HCT116 (cell line): ENCODE measurements around the gene RAD51C. TPM values are rescaled to one million over a fixed set of nuclear protein-coding genes. Genes with fewer than 3 reads are reported as not detected.

Experiments used
- ATAC-seq: fragments of 200-7000 bp; cut with Tn5 transposase; 2 replicates; pipeline ENCODE4 v1.9.1; 2020; ENCODE audit warnings: mild to moderate bottlenecking, moderate library complexity
- BruUV-seq: library from RNA; stranded (reverse); fragments of 400-500 nt; replicated peaks from 2 replicates; lab custom pipeline; 2021; lab: Mats Ljungman, UMichigan
- CTCF ChIA-PET: fragments of 300-600 bp; sonication (Branson Sonifier 250); formaldehyde crosslinking; loops from one replicate; lab custom pipeline; 2021; ENCODE audit warnings: antibody characterized with exemption; lab: Charles Lee
- POLR2A ChIA-PET: fragments of 300-600, 350-600 bp; sonication (Branson Sonifier 250); formaldehyde crosslinking; loops from one replicate; lab custom pipeline; 2021; ENCODE audit warnings: antibody characterized with exemption; lab: Charles Lee
- RAD21 ChIA-PET, 2 experiments: fragments of 300-600 bp; sonication (Branson Sonifier 250); formaldehyde crosslinking; loops; one replicate each; lab custom pipeline; 2023; ENCODE audit warnings: low total read pairs in 2 of 2; ENCODE audit not compliant: uncharacterized antibody in 2 of 2, unreplicated experiment in 2 of 2, low non-redundant PET in 1 of 2; lab: Charles Lee
- DNase-seq: peaks from one replicate; pipeline ENCODE4 v3.0.0-alpha.2; 2010; ENCODE audit warnings: low read depth, low spot score
- H2AFZ ChIP-seq: fragments of 200-600 bp; shearing (Covaris generic), sonication (generic); 2 replicates; pipeline ENCODE4 v1.6.1; 2017; ENCODE audit warnings: low read depth, mixed run types, mixed read lengths, antibody characterized with exemption, low read length; ENCODE audit not compliant: poor library complexity, severe bottlenecking
- H3K27ac ChIP-seq: 2 replicates; pipeline ENCODE4 v1.5.1; 2012; ENCODE audit warnings: low read depth, low read length
- H3K27me3 ChIP-seq: fragments of 200-600 bp; sonication (generic); 2 replicates; pipeline ENCODE4 v1.6.1; 2016; ENCODE audit warnings: mixed run types, low read length, mixed read lengths; ENCODE audit not compliant: insufficient read depth
- H3K36me3 ChIP-seq, 2 experiments: fragments of 200-500 bp in 1 of 2; fragments of 200-600 bp in 1 of 2; sonication (Bioruptor generic) in 1 of 2; sonication (generic) in 1 of 2; 2 replicates each; pipeline versions ENCODE4 v1.5.1 to v1.6.1; 2014 to 2016; ENCODE audit warnings: low read length in 2 of 2, inconsistent platforms in 1 of 2, mixed read lengths in 1 of 2, mixed run types in 1 of 2; ENCODE audit not compliant: insufficient read depth in 2 of 2, control insufficient read depth in 1 of 2
- H3K4me1 ChIP-seq, 2 experiments: fragments of 200-600 bp in 1 of 2; sonication (generic) in 1 of 2; 2 replicates each; pipeline versions ENCODE4 v1.5.1 to v1.6.1; 2012 to 2017; ENCODE audit warnings: low read length in 2 of 2, inconsistent platforms in 1 of 2, mild to moderate bottlenecking in 1 of 2, mixed read lengths in 1 of 2, mixed run types in 1 of 2, moderate library complexity in 1 of 2; ENCODE audit not compliant: insufficient read depth in 2 of 2, control insufficient read depth in 1 of 2
- H3K4me2 ChIP-seq: fragments of 200-600 bp; sonication (generic); 2 replicates; pipeline ENCODE4 v1.6.1; 2017; ENCODE audit warnings: mixed run types, low read length, mixed read lengths
- H3K4me3 ChIP-seq, 2 experiments: fragments of 200-600 bp in 1 of 2; sonication (generic) in 1 of 2; replicated peaks in 1 of 2; 2 replicates each; pipeline ENCODE4 v1.5.1; 2011 to 2016; ENCODE audit warnings: low read length in 2 of 2, control low read depth in 1 of 2, low read depth in 1 of 2, mild to moderate bottlenecking in 1 of 2, mixed read lengths in 1 of 2, mixed run types in 1 of 2
- H3K79me2 ChIP-seq: fragments of 200-600 bp; sonication (generic); 2 replicates; pipeline ENCODE4 v1.6.1; 2017; ENCODE audit warnings: mild to moderate bottlenecking, mixed run types, low read length, moderate library complexity, mixed read lengths; ENCODE audit not compliant: insufficient read depth
- H3K9ac ChIP-seq: fragments of 200-600 bp; sonication (generic); 2 replicates; pipeline ENCODE4 v1.6.1; 2016; ENCODE audit warnings: low read length, mixed read lengths
- H3K9me2 ChIP-seq: fragments of 200-600 bp; sonication (generic), shearing (Covaris generic); 2 replicates; pipeline ENCODE4 v1.6.1; 2017; ENCODE audit warnings: mixed run types, mild to moderate bottlenecking, moderate library complexity; ENCODE audit not compliant: insufficient read depth
- H3K9me3 ChIP-seq, 2 experiments: fragments of 200-500 bp in 1 of 2; fragments of 200-600 bp in 1 of 2; sonication (Bioruptor generic) in 1 of 2; sonication (generic) in 1 of 2; 2 replicates each; pipeline ENCODE4 v1.6.1; 2014 to 2017; ENCODE audit warnings: low read length in 2 of 2, mixed read lengths in 2 of 2, inconsistent platforms in 1 of 2, low read depth in 1 of 2, mild to moderate bottlenecking in 1 of 2, mixed run types in 1 of 2, moderate library complexity in 1 of 2; ENCODE audit not compliant: control insufficient read depth in 1 of 2, insufficient read depth in 1 of 2
- H4K20me1 ChIP-seq: fragments of 200-600 bp; sonication (generic), shearing (Covaris generic); 2 replicates; pipeline ENCODE4 v1.6.1; 2017; ENCODE audit warnings: mixed run types, mild to moderate bottlenecking, moderate library complexity; ENCODE audit not compliant: insufficient read depth
- CBX3 ChIP-seq: IDR thresholded peaks from 2 replicates; pipeline ENCODE4 v1.6.1; 2012; ENCODE audit warnings: low read depth
- EZH2 ChIP-seq: fragments of 200-600 bp; sonication (generic); IDR thresholded peaks from 2 replicates; pipeline ENCODE4 v1.6.1; 2017; ENCODE audit warnings: antibody characterized with exemption, mixed run types
- FOSL1 ChIP-seq: IDR thresholded peaks from 2 replicates; pipeline ENCODE4 v1.6.1; 2012; ENCODE audit warnings: low read depth
- intact Hi-C: fragments of 100-400 bp; cut with micrococcal nuclease; formaldehyde crosslinking; loops from 2 replicates; pipeline ENCODE4 v1.10.0; 2022
- total RNA-seq: library from RNA; stranded (reverse); gene quantifications from one replicate; pipeline ENCODE4 v1.2.1, GENCODE V29; 2021; ENCODE audit not compliant: unreplicated experiment
- TF ChIP-seq, protein P1 (sequence below): IDR thresholded peaks from 2 replicates; pipeline ENCODE4 v1.6.1; 2012
- TF ChIP-seq, protein P2 (sequence below): IDR thresholded peaks from 2 replicates; pipeline ENCODE4 v1.6.1; 2012; ENCODE audit warnings: low read depth
- TF ChIP-seq, protein P3 (sequence below): IDR thresholded peaks from 2 replicates; pipeline ENCODE4 v1.6.1; 2012

Gene RAD51C
- total RNA-seq, 1 experiment from 2014 or later: 94.9 TPM

DNA sequence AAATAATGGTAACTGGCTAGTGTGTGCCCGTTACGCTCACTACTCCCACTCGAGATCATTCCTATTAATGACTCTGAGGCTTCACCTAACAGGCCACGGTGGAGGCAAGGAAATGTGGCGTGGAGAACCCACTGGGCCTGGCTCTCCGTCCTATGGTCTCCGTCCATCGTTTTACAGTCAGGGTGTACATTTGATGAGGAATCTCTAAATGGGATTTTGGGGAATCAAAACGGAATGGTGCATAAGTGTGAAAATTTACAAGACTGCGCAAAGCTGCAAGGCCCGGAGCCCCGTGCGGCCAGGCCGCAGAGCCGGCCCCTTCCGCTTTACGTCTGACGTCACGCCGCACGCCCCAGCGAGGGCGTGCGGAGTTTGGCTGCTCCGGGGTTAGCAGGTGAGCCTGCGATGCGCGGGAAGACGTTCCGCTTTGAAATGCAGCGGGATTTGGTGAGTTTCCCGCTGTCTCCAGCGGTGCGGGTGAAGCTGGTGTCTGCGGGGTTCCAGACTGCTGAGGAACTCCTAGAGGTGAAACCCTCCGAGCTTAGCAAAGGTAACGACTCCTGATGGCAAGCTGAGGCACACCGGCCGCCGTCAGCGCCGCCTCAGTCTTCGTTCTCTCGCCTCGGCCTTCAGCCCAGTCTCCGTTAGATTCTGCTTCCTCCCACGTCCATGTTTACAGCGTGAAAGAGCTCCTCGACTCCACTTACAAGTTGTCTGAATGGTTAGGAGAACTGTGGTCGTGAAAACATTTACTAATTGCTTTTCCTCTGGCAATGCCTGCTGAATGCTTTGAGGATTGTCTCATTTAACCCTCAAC lies at the start of gene RAD51C (continued):
- TF ChIP-seq CBX3 (peak; percentile 79; the same call in 1 of the 2 replicates), FOSL1 (no peak), EZH2 (no peak)
- TF ChIP-seq, protein P1, sequence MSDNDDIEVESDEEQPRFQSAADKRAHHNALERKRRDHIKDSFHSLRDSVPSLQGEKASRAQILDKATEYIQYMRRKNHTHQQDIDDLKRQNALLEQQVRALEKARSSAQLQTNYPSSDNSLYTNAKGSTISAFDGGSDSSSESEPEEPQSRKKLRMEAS: peak; percentile 98

DNA sequence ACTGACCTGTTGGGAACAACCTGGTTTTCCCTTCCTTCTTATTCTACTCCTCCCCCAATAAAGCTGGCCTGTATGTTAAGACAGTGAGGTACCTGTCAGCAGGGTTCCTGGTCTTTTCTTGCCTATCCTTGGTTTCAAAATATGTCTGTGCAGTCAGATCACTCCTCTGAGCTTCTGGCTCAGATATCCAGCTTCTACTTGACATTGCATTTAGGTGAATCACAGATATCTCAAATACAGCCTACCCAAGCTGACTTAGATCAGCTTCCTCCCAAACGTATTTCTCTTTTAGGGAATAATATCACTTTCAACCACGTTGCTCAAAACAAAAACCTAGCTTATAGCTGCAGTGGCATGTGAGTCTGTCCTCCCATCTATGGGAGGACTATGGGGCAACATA lies 49.3 kb upstream of the RAD51C start:
- peak overlapping the region; percentile 15 for H3K4me2 ChIP-seq
- H4K20me1 ChIP-seq: no peaks in the 10 kb centered on the region
- H2AFZ ChIP-seq: peak overlapping the region; percentile 57
- no peak overlapping the region for H3K27ac ChIP-seq
- no peak overlapping the region for H3K9ac ChIP-seq
- intact Hi-C loops: no loop called here
- H3K9me3 ChIP-seq: no peaks in the 10 kb centered on the region
- H3K27me3 ChIP-seq: no peaks in the 10 kb centered on the region
- ATAC-seq: no peak
- RAD21 ChIA-PET: no interaction called here
- CTCF ChIA-PET: no interaction called here
- no TSS peak for BruUV-seq
- H3K9me2 ChIP-seq: no peaks in the 10 kb centered on the region
- POLR2A ChIA-PET: interaction anchor here (0.9 to 10.2 kb wide), 4 partner anchors 12 to 36 kb away, joined by 3 to 238 read pairs (median 12); no protein-coding TSS in a partner anchor
- H3K36me3 ChIP-seq: no peaks in the 10 kb centered on the region
- TF ChIP-seq EZH2: no peak
- TF ChIP-seq, protein P2, sequence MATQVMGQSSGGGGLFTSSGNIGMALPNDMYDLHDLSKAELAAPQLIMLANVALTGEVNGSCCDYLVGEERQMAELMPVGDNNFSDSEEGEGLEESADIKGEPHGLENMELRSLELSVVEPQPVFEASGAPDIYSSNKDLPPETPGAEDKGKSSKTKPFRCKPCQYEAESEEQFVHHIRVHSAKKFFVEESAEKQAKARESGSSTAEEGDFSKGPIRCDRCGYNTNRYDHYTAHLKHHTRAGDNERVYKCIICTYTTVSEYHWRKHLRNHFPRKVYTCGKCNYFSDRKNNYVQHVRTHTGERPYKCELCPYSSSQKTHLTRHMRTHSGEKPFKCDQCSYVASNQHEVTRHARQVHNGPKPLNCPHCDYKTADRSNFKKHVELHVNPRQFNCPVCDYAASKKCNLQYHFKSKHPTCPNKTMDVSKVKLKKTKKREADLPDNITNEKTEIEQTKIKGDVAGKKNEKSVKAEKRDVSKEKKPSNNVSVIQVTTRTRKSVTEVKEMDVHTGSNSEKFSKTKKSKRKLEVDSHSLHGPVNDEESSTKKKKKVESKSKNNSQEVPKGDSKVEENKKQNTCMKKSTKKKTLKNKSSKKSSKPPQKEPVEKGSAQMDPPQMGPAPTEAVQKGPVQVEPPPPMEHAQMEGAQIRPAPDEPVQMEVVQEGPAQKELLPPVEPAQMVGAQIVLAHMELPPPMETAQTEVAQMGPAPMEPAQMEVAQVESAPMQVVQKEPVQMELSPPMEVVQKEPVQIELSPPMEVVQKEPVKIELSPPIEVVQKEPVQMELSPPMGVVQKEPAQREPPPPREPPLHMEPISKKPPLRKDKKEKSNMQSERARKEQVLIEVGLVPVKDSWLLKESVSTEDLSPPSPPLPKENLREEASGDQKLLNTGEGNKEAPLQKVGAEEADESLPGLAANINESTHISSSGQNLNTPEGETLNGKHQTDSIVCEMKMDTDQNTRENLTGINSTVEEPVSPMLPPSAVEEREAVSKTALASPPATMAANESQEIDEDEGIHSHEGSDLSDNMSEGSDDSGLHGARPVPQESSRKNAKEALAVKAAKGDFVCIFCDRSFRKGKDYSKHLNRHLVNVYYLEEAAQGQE: no peak
- TF ChIP-seq, protein P3, sequence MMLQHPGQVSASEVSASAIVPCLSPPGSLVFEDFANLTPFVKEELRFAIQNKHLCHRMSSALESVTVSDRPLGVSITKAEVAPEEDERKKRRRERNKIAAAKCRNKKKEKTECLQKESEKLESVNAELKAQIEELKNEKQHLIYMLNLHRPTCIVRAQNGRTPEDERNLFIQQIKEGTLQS: no peak
- TF ChIP-seq, all 23 proteins: peak for 0
- Histone ChIP-seq H3K4me1 (peaks cover 0 to 19% of the 10 kb centered on the region in 2 experiments; a peak in 2 of 4 replicates), H3K4me3 (no peak overlapping the region), H3K79me2 (no peaks in the 10 kb centered on the region)
- DNase-seq: no peak
